Tibial nerve (tissue), 4 donors: Measurements from ENCODE around the gene PRPF40B. TPM values are rescaled to one million over a fixed set of nuclear protein-coding genes. Genes with fewer than 3 reads are reported as not detected.
"Not testable (repeated sequence)": the region's sequence is repeated elsewhere in the genome, so short reads cannot be mapped to it uniquely, and the experiment has no call there.

Experiments
- DNase-seq, 2 donors: peaks; one replicate each; pipeline ENCODE4 v3.0.0-alpha.2; 2019; ENCODE audit warnings: low spot score in 2 of 2
- H3K27ac ChIP-seq, 4 donors: fragments of 200-600 bp; sonication (generic) in 3 of 4; one replicate each; pipeline ENCODE4 v1.5.1; 2017 to 2019; ENCODE audit warnings: mild to moderate bottlenecking in 1 of 4
- H3K27me3 ChIP-seq, 2 donors: fragments of 200-600 bp; sonication (generic) in 1 of 2; one replicate each; pipeline versions ENCODE4 v1.5.1 to v1.6.0; 2017 to 2019
- H3K36me3 ChIP-seq, 3 donors: fragments of 200-600 bp; sonication (generic); one replicate each; pipeline ENCODE4 v1.5.1; 2018 to 2019
- H3K4me1 ChIP-seq, 4 donors: fragments of 200-600 bp; sonication (generic) in 3 of 4; one replicate each; pipeline ENCODE4 v1.5.1; 2017 to 2019
- H3K4me3 ChIP-seq, 4 donors: fragments of 200-600 bp; sonication (generic) in 3 of 4; one replicate each; pipeline ENCODE4 v1.5.1; 2017 to 2019; ENCODE audit warnings: mild to moderate bottlenecking in 1 of 4, moderate library complexity in 1 of 4
- H3K9me3 ChIP-seq, 4 donors: fragments of 200-600 bp; sonication (generic) in 3 of 4; one replicate each; pipeline ENCODE4 v1.5.1; 2017 to 2019
- CTCF ChIP-seq, 5 experiments: fragments of 200-600 bp in 3 of 5; fragments of 450-650 bp in 2 of 5; sonication (generic) in 3 of 5; IDR thresholded peaks; one replicate each; pipeline ENCODE4 v1.5.1; 2016 to 2019; ENCODE audit warnings: antibody characterized with exemption in 5 of 5, mild to moderate bottlenecking in 3 of 5, moderate library complexity in 2 of 5
- EP300 ChIP-seq, 2 donors: sonication (generic); formaldehyde crosslinking; IDR thresholded peaks; one replicate each; pipeline ENCODE4 v1.6.1; 2017; ENCODE audit warnings: antibody characterized with exemption in 2 of 2, mild to moderate bottlenecking in 1 of 2
- POLR2A ChIP-seq, 2 donors: fragments of 450-650 bp; IDR thresholded peaks; one replicate each; pipeline ENCODE4 v1.6.1; 2017; ENCODE audit warnings: antibody characterized with exemption in 2 of 2, mild to moderate bottlenecking in 2 of 2, moderate library complexity in 2 of 2
- WGBS, 2 donors: methylation state at CpG; one replicate each; pipeline ENCODE4 v1.1.5; 2018; 5-methylcytosine and 5-hydroxymethylcytosine counted together
- total RNA-seq, 4 donors: library from RNA; depleted of rRNA; stranded (reverse); fragments of >200 nt; gene quantifications; one replicate each; pipeline ENCODE4 v1.1.0, GENCODE V29; 2016

PRPF40B gene
- total RNA-seq, 4 donors from 2014 or later = 18.1 to 36.0 (median 21.4) TPM

- TF ChIP-seq EP300 (IDR thresholded peaks at IDR 0.05) (no peak), POLR2A (IDR thresholded peaks at IDR 0.05) (no peak), CTCF (IDR thresholded peaks at IDR 0.05) (no peak)
- Histone ChIP-seq H3K4me1 (no peaks in the 10 kb centered on the region), H3K9me3 (peaks cover 0 to 15% (median 0%) of the 10 kb centered on the region in 4 donors), H3K36me3 (no peaks in the 10 kb centered on the region), H3K27ac (no peak overlapping the region), H3K27me3 (no peaks in the 10 kb centered on the region), H3K4me3 (no peak overlapping the region)
- WGBS, 2 donors = 58 to 88% methylated on average over 1 of the region's 1 CpG
- DNase-seq = no peak
Observed at GRCh38 chr12:49609875-49610154, 13.5 kb upstream of the PRPF40B start.

- H3K4me3 ChIP-seq, H3K27me3 ChIP-seq, H3K4me1 ChIP-seq, DNase-seq, H3K36me3 ChIP-seq, H3K27ac ChIP-seq: not testable (repeated sequence)
- peaks cover 0 to 17% (median 0%) of the 10 kb centered on the region in 4 donors for H3K9me3 ChIP-seq
- 93 to 99% methylated on average over 4 of the region's 4 CpGs for WGBS, 2 donors
Observed at GRCh38 chr12:49610785-49611184, 12.6 kb upstream of the PRPF40B start.

GRCh38 chr12:49612210-49612609 is 11.2 kb upstream of the PRPF40B start:
- peaks cover 0 to 17% (median 0%) of the 10 kb centered on the region in 4 donors for H3K9me3 ChIP-seq
- no peak for DNase-seq
- no peaks in the 10 kb centered on the region for H3K36me3 ChIP-seq
- H3K27ac ChIP-seq = no peak overlapping the region
- H3K4me3 ChIP-seq = no peak overlapping the region
- TF ChIP-seq EP300 (IDR thresholded peaks at IDR 0.05) = no peak
- H3K4me1 ChIP-seq = no peaks in the 10 kb centered on the region
- no peaks in the 10 kb centered on the region for H3K27me3 ChIP-seq

- no peaks in the 10 kb centered on the region for H3K4me1 ChIP-seq
- no peak overlapping the region for H3K27ac ChIP-seq
- peaks cover 0 to 9% (median 0%) of the 10 kb centered on the region in 4 donors for H3K9me3 ChIP-seq
- H3K4me3 ChIP-seq = no peak overlapping the region
- H3K36me3 ChIP-seq = no peaks in the 10 kb centered on the region
- DNase-seq = no peak
- no peaks in the 10 kb centered on the region for H3K27me3 ChIP-seq
- WGBS, 2 donors = 95 to 97% methylated on average over 7 of the region's 7 CpGs
- TF ChIP-seq POLR2A (IDR thresholded peaks at IDR 0.05) = no peak
- TF ChIP-seq EP300 (IDR thresholded peaks at IDR 0.05) = no peak
- TF ChIP-seq CTCF (IDR thresholded peaks at IDR 0.05) = no peak
Observed at GRCh38 chr12:49615725-49616124, 7.6 kb upstream of the PRPF40B start.

- Histone ChIP-seq H3K36me3 (no peaks in the 10 kb centered on the region), H3K27me3 (no peaks in the 10 kb centered on the region), H3K27ac (no peak overlapping the region), H3K4me3 (no peak overlapping the region), H3K9me3 (peaks cover 0 to 2% (median 0%) of the 10 kb centered on the region in 4 donors), H3K4me1 (peaks cover 0 to 6% (median 2%) of the 10 kb centered on the region in 4 donors)
- TF ChIP-seq CTCF (IDR thresholded peaks at IDR 0.05) = no peak
- TF ChIP-seq POLR2A (IDR thresholded peaks at IDR 0.05) = no peak
- no peak for TF ChIP-seq EP300 (IDR thresholded peaks at IDR 0.05)
- DNase-seq = no peak
- WGBS, 2 donors = 49 to 59% methylated on average over 5 of the region's 5 CpGs
Observed at GRCh38 chr12:49616533-49617219, 6.7 kb upstream of the PRPF40B start.

GRCh38 chr12:49618576-49618975 is 4.8 kb upstream of the PRPF40B start:
- Histone ChIP-seq H3K4me1 (peaks cover 0 to 17% (median 13%) of the 10 kb centered on the region in 4 donors), H3K27me3 (no peaks in the 10 kb centered on the region), H3K4me3 (no peak overlapping the region), H3K9me3 (peaks cover 0 to 2% (median 0%) of the 10 kb centered on the region in 4 donors), H3K36me3 (no peaks in the 10 kb centered on the region), H3K27ac (no peak overlapping the region)
- DNase-seq = no peak
- no peak for TF ChIP-seq CTCF (IDR thresholded peaks at IDR 0.05)
- TF ChIP-seq EP300 (IDR thresholded peaks at IDR 0.05) = no peak
- no peak for TF ChIP-seq POLR2A (IDR thresholded peaks at IDR 0.05)
- 90 to 95% methylated on average over 1 of the region's 1 CpG for WGBS, 2 donors
